Hematopoietic multipotent progenitor cell treated with erythropoietin and hydrocortisone succinate and interleukin-3 and kit ligand, for 17 days (in vitro differentiated cells): ENCODE measurements around the gene TAS1R1.
A peak's percentile ranks its signal among the peaks of the same experiment; 100 is the strongest.

Source experiments
- DNase-seq: peaks from one replicate; pipeline ENCODE4 v3.0.0-alpha.2; 2015; ENCODE audit warnings: low spot score

TAS1R1 gene

GRCh38 chr1:6572653-6573383 is 17.7 kb downstream of the TAS1R1 start:
- no peak for DNase-seq

GRCh38 chr1:6574025-6574620 is 19.0 kb downstream of the TAS1R1 start:
- DNase-seq: no peak

GRCh38 chr1:6574818-6575217 is 19.7 kb downstream of the TAS1R1 start:
- no peak for DNase-seq

DNA sequence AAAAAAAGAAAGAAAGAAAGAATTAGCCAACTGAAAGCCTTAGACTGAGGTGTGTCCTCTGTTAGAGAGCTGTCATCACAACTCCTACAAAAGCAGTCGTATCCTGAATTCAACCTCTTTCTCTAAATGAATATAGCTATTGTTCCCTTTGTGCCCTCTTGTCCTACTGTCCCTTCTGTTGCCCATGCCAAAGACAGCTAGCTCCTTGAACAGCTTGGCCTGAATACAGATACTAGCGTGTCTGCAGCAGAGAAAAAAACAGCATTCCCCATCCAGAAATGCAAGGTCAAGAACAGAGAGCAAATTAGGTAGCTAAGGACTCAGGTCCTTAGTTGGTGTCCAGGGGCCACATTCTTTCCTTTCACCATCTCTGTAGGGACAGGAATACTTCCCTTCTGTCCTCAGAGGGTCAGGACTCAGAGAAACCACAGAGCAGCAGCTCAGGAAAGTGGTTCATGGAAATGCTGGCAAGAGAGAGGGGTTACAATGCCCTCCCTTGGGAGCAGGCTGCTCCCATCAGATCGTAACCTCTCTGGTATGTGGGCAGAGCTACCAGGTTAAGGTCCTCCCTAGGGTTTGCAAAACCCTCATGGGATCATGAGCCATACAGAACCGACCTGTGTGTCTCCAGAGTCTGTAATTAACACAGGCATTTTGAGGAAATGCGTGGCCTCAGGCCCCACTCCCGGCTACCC is 22.9 kb downstream of the TAS1R1 start:
- DNase-seq: no peak

GRCh38 chr1:6578624-6579373 is 23.7 kb downstream of the TAS1R1 start:
- DNase-seq: peak; percentile 7

DNA sequence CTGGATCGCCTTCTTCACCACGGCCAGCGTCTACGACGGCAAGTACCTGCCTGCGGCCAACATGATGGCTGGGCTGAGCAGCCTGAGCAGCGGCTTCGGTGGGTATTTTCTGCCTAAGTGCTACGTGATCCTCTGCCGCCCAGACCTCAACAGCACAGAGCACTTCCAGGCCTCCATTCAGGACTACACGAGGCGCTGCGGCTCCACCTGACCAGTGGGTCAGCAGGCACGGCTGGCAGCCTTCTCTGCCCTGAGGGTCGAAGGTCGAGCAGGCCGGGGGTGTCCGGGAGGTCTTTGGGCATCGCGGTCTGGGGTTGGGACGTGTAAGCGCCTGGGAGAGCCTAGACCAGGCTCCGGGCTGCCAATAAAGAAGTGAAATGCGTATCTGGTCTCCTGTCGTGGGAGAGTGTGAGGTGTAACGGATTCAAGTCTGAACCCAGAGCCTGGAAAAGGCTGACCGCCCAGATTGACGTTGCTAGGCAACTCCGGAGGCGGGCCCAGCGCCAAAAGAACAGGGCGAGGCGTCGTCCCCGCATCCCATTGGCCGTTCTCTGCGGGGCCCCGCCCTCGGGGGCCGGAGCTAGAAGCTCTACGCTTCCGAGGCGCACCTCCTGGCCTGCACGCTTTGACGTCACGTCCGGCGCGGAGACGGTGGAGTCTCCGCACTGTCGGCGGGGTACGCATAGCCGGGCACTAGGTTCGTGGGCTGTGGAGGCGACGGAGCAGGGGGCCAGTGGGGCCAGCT is 24.4 kb downstream of the TAS1R1 start, which contains the start of gene ZBTB48:
TSS of gene ZBTB48 (plus strand) at position 621 of the 745 bp plus-strand sequence. CDS start 616 bp downstream, outside the sequence.
- DNase-seq: peak; percentile 100

GRCh38 chr1:6580119-6580592 is 25.0 kb downstream of the TAS1R1 start:
- DNase-seq: no peak

DNA sequence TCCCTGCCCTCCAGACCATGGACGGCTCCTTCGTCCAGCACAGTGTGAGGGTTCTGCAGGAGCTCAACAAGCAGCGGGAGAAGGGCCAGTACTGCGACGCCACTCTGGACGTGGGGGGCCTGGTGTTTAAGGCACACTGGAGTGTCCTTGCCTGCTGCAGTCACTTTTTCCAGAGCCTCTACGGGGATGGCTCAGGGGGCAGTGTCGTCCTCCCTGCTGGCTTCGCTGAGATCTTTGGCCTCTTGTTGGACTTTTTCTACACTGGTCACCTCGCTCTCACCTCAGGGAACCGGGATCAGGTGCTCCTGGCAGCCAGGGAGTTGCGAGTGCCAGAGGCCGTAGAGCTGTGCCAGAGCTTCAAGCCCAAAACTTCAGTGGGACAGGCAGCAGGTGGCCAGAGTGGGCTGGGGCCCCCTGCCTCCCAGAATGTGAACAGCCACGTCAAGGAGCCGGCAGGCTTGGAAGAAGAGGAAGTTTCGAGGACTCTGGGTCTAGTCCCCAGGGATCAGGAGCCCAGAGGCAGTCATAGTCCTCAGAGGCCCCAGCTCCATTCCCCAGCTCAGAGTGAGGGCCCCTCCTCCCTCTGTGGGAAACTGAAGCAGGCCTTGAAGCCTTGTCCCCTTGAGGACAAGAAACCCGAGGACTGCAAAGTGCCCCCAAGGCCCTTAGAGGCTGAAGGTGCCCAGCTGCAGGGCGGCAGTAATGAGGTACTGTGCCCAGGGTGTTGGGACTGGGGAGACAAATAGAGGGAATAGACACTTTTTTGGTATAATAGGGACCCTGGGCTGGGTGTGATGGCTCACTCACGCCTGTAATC is 25.7 kb downstream of the TAS1R1 start:
- peak; percentile 40 for DNase-seq

DNA sequence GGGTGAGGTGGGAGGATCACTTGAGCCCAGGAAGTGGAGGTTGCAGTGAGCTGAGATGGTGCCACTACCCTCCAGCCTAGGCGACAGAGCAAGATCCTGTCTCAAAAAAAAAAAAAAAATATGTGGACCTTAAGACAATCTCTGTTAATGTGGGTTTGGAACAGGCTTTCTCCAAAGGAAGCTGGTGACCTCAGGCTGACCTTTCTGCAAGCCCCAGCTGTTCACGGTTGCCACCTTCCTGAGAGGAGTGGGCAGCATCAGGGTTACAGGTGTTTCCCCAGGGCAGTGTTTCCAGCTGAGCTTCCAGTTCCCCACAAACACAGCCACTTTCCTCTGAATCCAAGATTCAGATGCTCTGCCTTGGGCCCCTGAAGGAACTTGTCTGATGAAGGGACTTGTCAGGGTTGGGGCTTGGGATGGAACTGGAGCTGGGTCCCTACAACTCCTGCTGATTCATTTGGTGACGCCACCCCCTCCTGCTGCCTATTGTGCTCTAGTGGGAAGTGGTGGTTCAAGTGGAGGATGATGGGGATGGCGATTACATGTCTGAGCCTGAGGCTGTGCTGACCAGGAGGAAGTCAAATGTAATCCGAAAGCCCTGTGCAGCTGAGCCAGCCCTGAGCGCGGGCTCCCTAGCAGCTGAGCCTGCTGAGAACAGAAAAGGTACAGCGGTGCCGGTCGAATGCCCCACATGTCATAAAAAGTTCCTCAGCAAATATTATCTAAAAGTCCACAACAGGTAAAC is 26.6 kb downstream of the TAS1R1 start:
- peak; percentile 27 for DNase-seq

GRCh38 chr1:6582370-6582769 is 27.3 kb downstream of the TAS1R1 start:
- peak; percentile 25 for DNase-seq

- peak; percentile 10 for DNase-seq
These were observed 29.3 kb downstream of the TAS1R1 start for GRCh38 chr1:6584126-6585080.

DNA sequence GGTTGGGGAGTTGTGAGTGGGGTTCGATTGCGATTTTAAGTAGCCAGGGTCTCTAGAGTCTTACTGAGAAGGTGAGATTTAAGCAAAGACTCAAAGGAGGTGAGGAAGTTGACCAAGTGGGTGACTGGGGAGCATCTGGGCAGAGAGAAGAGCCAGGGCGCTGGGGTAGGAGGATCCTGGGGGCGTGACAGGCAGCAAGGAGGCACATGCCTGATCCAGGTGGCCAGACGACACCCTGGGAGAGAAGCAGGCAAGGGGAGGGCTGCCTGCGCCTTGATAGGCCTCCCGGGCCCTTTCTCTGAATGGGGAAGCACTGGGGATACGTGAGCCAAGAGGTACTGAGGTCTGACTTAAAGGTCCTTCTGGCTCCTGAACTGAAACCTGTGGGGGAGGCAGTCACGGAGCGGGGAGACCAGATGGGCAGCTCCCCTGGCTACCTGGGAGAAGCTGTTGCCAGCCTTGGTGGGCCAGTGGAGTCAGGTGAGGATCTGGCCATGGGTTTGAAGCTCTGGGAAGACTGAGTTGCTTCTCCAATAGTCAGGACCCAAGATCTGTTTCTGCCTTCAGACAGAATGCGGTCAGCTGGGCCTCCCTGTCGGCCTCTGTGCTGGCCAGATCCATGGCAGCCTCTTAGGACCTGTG is 30.1 kb downstream of the TAS1R1 start:
- peak; percentile 8 for DNase-seq

GRCh38 chr1:6585841-6586240 is 30.7 kb downstream of the TAS1R1 start:
- DNase-seq: no peak

- no peak for DNase-seq
These were observed 31.3 kb downstream of the TAS1R1 start for GRCh38 chr1:6586404-6586816.

GRCh38 chr1:6587261-6588005 is 32.3 kb downstream of the TAS1R1 start:
- DNase-seq: peak; percentile 7

DNA sequence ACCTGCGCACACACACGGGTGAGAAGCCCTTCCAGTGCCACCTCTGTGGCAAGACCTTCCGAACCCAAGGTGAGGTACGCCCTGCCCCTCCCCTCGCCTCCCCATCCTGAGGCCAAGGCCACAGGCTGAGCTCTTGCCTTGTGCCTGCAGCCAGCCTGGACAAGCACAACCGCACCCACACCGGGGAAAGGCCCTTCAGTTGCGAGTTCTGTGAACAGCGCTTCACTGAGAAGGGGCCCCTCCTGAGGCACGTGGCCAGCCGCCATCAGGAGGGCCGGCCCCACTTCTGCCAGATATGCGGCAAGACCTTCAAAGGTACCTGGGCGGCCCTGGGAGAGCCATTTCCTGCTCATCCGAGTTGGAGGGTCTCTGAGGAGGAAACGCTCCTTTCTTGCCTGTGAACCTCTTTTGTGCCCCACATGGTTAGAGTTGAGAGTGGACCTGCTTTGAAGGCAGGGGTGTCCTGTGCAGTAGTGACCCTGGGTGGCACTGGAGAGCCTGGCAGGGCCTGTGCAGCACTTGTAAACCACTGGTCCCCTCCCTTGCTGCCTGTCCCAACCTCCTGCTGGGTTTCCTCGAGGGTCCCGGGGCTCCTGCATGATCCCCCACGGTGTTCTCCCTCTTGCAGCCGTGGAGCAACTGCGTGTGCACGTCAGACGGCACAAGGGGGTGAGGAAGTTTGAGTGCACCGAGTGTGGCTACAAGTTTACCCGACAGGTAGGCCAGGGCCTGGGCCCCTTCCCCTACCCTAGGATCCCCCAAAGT is 33.2 kb downstream of the TAS1R1 start:
- DNase-seq: peak; percentile 9
